Fibroblast of pulmonary artery (primary cell): ENCODE data around the gene GALNT13.
"Not testable (repeated sequence)": the region's sequence is repeated elsewhere in the genome, so short reads cannot be mapped to it uniquely, and the experiment has no call there.

ENCODE experiments used
- DNase-seq: peaks from one replicate; pipeline ENCODE4 v3.0.0-alpha.2; 2010; ENCODE audit warnings: low read depth
- H3K4me3 ChIP-seq: replicated peaks from 2 replicates; pipeline ENCODE4 v1.5.1; 2011; ENCODE audit warnings: low read depth, mild to moderate bottlenecking, control low read depth, low read length, moderate library complexity
- CTCF ChIP-seq: IDR thresholded peaks from 2 replicates; pipeline ENCODE4 v1.5.1; 2011; ENCODE audit warnings: mild to moderate bottlenecking, control low read depth, low read length, inconsistent platforms; ENCODE audit errors: missing control alignments

Gene GALNT13

GRCh38 chr2:154457286-154457685, 585.6 kb downstream of the GALNT13 start:
- no peak for DNase-seq
- TF ChIP-seq CTCF = no peak
- no peak overlapping the region for H3K4me3 ChIP-seq

GRCh38 chr2:154459286-154459685, 587.6 kb downstream of the GALNT13 start:
- no peak for TF ChIP-seq CTCF
- H3K4me3 ChIP-seq = no peak overlapping the region
- no peak for DNase-seq

- TF ChIP-seq CTCF = no peak
- DNase-seq = no peak
- H3K4me3 ChIP-seq = no peak overlapping the region
These were observed 590.9 kb downstream of the GALNT13 start for GRCh38 chr2:154462634-154463033.

GRCh38 chr2:154466226-154466625, 594.5 kb downstream of the GALNT13 start:
- TF ChIP-seq CTCF = no peak
- no peak for DNase-seq

GRCh38 chr2:154470376-154470775, 598.7 kb downstream of the GALNT13 start:
- DNase-seq = no peak
- no peak overlapping the region for H3K4me3 ChIP-seq
- TF ChIP-seq CTCF = no peak

More at GRCh38 chr2:154466226-154466625, 594.5 kb downstream of the GALNT13 start:
- H3K4me3 ChIP-seq = no peak overlapping the region

GRCh38 chr2:154471492-154471891, 599.8 kb downstream of the GALNT13 start:
- not testable (repeated sequence) for H3K4me3 ChIP-seq, DNase-seq

- no peak for DNase-seq
- H3K4me3 ChIP-seq = no peak overlapping the region
- no peak for TF ChIP-seq CTCF
These were observed 605.6 kb downstream of the GALNT13 start for GRCh38 chr2:154477319-154477718.
